ELF-1 (cell line): Measurements from ENCODE around the gene QSOX2.

Source experiments
- DNase-seq: peaks from one replicate; pipeline ENCODE4 v3.0.0-alpha.2; 2016; ENCODE audit warnings: low read depth, low spot score

Gene QSOX2

DNA sequence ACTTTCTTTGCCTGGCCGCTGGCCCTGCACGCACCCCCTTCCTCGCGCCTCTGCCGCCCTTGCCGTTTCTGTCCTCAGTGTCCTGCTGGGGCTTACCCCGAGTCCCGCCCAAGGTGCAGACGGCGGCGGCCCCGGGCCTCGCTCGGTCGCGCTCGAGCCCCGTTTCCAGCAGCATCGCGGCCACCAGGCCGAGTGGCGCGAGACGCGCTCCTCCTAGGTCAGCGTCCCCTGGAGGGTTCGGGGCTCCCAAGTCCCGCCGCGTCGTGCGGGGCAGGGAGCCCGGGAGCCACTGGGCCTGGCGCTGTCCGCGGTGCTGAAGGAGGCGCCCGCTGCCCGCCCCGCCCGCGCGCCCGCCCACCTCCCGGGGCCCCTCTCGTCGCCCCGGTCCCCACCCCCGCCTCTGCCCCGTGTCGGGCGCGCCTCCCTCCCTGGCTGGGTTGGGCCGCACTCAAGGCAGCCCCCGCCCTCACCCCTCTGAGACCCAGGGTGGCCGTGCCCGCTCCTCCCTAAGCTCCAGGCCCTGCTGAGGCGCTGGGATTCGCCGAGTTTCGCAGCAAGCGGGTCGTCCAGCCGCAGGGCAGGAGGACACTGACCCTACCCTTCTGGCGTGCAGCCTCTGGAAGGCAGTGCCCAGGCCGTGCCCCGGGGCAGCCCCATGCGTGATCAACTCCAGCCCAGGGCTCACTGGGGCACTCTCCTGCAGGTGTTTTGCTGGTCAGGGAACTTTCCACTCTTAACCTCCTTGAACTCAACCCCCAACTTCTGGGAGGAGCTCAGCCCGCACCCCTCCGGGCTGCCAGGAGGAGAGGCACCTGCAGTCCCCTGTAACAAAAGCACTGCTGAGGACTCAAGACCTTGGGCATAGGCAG is 40.5 kb downstream of the QSOX2 start, which contains the start of gene LHX3:
LHX3 (minus strand) TSS at position 291 of the 869 bp plus-strand sequence; CDS start at position 175, 116 bp downstream.
- no peak for DNase-seq

DNA sequence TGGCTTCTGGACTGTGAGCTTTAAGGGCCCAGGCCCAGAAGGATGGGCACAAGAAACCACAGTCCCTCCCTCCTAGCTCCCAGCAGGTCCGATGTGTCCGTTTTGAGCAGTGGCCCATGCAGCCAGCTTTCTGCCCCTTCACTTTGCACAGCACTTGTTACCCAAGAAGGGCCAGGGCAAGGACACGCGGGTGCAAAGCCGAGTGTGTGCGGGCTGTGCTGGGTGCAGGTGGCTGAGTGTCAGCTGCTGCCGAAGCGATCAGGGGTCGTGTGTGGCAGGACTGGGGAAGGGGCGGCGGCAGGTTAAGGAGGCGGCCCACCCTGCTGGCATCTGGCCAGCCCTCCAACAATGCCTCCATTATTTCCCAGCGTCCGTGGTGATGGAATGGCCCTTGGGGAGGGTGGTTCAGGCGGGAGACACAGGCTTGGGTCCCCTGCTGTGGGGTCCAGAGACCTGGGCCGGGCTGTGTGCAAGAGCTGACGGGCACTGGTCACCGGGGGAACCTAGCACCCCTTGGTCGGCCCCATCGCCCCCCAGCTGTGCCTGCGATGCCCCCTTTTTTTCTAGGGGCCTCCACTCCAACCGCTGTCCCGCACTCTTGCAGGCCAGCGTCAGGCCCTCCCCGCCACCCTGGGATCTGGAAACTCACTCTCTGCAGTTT is 41.3 kb downstream of the QSOX2 start:
- no peak for DNase-seq

DNA sequence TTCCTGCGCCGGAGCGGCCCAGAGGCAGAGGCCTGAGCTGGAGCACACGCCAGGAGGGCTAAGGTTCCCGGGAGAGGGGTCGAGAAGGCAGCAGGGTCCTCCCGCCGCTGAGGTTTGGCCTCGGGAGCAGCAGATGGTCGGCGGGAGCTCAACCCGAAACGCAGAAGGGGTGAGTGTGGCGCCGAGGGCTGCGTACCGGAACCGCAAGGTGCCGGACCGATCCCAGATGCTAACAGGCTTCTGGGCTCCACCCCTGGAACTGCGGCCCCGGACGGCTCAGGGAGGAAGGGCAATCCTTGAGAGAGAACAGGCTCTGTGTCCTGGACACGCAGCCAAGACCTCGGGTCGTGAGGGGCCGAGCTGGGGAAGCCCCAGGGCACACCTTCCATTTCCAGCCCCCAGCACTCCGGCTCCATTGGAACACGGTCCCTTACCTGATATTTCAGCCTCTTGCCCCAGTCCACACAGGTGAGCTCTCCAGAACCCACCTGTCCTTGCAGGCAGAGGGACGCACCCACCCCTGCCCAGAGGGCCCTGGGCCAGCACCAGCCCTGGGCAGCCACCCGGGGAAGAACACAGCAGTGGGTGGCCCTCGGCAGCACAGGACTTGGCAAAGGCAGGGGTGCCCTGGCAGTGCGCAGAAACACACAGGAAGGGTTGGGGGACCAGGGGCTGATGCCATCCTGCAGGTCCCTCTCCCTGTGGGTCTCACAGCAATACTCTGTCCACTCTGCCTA is 42.0 kb downstream of the QSOX2 start:
- DNase-seq: no peak

DNA sequence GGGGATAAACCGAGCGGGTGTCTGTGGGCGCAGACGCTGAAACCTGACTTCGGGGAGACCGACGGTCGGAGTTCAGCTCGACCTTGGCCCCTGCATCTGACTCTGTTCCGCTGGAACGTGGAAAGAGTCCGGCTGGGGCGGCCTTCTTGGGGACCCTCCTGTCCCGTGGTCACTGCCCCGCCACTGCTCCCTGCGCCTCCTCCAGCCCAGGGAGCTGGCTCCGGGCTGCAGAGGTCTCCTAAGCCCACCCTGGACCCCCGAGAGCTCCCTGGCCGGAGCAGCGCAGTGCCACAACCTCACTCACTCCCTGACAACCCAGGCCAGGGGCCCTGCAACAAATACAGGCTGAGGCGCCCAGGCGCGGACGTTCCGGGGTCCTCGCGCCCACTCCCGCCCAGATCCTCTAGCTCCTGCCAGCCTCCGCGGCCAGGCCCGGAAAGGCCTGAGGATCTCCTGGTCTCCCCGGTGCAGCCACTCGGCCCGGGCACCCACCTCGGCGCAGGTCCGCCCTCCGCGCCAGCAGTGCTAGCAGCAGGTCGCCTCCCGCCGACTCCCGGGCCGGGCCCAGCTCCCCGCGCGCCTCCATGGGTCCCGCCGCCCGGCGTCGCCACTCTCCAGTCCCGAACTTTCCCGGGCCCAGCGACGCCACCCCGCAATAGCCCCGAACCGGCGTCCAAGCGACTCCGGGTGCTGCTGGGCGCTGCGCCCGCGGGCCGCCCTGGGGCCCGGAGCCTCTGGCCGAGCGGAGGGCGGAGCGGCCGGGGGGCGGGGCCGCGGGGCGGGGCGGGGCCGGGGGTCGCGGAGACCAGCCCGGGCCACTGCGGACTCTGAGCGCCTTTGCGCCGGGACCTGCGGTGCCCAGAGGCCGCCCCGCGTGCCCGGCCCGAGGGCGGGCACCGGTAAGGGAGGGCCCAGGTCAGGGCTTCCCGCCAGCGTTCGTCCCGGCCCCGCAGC is 42.9 kb downstream of the QSOX2 start:
- no peak for DNase-seq

DNA sequence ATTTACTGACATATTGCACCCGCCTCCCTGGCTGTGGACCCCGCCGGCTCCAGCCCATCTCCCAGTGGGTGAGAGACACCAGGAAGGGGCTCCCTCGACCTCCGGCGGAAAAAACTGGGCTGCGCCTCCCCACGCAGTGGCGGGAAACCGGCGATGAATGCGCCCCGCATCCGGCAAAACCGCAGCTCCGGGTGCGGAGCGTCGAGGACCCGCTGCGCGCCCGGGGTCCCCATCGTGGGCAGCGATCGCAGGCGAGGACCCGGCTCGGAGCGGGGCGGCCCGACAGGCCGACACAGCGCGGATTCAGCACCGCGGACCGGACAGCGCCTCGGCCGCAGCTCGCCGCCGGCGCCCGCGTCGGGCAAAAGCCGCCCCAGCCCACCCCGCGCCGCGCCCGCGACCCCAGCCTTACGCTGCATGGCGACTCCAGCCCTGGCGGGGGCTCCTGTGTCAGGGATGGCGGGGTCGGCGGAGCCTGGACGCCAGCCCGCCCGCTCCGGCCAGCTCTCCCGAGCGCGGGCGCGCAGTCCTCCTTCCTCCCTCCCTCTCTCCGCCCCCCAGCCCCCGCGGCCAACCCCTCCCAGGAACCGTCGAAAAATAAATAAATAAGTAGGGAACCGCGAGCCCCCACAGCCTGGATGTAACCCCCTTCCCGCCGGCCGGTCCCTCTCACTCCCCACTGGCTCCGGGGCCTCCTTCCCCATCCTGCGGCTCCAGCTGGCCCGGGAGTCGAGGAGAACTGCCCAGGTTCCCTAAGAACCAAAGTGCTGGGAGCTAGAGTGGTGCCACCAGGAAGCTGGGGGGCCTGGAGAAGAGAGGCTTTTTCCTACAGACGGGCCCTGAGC is 43.8 kb downstream of the QSOX2 start:
- DNase-seq: no peak

DNA sequence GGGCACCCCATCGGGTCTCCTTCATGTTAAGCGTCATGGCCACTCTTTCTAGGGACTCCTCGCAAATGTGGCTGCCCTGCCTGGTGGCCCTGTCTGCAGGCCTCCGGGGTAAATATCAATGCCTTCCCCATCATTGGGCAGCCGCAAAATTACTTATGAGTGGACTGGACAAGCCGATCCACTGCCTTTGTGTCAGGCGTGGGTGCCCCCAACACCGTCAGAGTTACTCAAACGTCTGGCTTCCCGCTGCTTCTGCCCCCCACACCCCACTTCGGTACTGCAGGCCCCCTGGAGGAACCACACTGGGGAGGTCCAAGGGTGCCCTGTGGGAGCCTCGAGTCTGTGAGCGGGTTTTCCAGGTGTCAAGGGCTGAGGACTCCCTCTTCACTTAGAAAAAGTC is 44.4 kb downstream of the QSOX2 start:
- no peak for DNase-seq

DNA sequence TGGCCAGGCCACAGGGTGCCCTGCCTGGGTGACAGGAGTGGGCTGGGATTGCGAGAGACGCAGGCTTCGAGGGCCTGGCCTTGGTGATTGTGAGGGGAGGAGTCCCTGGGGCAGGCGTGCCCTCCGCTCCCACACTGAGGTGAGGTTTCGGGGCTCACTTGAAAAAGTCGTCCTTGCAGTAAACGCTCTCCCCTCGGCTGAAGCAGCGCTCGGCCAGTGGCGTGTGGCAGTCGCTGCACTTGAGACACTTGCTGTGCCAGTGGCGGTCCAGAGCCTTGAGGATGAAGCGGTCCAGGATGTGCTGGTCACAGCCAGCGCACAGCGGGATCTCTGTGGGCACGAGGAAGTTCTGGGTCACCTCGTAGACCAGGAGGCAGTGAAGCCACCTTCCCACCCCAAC is 45.2 kb downstream of the QSOX2 start:
- DNase-seq: no peak

DNA sequence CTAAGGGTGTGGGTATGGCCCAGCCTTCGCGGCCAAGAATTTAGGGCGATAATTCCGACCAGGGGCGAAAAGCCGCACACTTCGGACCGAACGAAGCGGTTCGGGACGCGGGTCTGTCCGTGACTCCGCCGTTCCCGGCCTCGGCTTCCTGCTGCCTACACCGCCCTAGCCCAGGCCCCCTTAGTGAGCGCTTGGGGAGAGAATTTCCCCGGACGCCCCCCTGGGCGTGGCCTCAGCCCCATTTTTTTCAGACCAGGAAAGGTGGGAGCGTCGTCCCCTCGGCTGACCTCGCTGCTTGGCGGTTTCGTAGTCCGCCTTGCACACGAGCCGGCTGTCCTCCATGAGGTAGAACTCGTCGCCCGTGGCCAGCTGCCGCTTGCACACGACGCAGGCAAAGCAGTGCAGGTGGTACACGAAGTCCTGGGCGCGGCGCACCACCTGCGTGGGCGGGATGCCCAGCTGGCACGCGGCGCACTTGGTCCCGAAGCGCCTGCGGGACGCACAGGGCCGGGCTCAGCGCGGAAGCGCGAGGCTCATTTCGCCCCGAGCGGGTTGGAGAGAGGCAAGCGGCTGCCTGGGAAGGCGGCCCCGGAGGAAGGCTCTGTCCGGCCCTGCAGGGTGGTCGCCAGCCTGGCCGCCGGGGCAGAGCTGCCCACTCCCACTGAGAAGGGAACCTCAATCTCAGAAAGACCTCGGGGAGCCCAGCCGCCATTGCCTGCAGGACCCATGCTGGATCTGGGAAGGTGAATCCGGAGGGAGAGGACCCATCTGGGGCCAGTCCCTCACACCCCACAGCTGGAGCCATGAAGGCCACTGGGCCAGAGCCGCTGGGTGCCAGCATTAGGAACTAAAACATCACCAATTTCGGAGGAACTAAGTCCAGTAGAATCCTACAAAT is 46.0 kb downstream of the QSOX2 start:
- DNase-seq: no peak

DNA sequence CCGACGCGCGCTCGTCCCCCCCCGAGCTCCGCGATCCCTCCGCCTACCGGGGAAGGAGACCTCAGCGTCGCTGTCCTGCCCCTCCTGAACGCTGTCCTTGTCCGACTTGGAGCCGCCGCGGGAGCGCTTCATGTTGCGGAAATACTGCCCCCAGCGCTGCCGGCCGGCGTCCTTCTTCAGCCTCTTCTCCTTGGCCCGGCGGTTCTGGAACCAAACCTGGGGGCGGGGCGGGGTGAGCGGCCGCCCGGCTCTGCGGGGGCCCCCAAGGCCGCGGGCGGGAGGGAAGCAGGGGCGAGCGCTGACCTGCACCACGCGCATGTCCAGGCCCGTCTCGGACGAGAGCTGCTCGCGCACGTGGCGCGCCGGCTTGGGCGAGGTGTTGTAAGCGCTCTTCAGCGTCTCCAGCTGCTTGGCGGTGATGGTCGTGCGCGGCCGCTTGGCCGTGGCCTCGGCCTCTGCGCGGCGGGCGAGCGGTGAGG is 47.0 kb downstream of the QSOX2 start:
- DNase-seq: peak; percentile 11

DNA sequence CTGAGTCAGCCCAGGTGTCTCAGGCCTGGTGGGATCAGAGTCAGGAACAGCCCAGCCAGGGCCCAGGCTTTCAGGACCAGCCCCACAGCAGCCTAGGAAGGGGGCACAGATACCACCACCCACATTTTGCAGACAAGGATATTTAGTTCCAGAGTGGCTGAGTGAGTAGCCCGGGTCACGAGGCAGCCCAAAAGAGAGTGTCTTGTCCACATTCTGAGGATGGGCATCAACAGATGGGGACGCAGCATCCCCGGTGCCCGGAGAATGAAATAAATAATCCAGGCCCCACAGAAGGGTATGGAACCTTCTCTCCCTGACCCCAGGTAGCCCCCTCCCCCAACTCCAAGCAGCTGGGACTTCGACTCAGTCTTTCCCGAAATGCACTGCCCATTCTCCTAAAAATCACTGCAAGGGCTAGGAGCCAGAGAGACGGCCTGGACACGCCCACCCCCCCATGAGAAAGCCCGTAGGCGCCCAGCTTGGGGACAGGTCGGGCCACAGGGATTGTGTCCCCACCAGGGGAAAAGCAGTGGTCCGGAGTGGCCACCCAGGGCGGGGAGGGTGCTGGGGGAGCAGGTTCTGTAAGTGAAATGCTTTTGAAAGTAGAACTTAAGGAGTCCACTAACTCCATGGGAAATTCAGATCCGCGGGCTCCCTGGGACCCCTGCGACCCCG is 47.5 kb downstream of the QSOX2 start:
- no peak for DNase-seq

DNA sequence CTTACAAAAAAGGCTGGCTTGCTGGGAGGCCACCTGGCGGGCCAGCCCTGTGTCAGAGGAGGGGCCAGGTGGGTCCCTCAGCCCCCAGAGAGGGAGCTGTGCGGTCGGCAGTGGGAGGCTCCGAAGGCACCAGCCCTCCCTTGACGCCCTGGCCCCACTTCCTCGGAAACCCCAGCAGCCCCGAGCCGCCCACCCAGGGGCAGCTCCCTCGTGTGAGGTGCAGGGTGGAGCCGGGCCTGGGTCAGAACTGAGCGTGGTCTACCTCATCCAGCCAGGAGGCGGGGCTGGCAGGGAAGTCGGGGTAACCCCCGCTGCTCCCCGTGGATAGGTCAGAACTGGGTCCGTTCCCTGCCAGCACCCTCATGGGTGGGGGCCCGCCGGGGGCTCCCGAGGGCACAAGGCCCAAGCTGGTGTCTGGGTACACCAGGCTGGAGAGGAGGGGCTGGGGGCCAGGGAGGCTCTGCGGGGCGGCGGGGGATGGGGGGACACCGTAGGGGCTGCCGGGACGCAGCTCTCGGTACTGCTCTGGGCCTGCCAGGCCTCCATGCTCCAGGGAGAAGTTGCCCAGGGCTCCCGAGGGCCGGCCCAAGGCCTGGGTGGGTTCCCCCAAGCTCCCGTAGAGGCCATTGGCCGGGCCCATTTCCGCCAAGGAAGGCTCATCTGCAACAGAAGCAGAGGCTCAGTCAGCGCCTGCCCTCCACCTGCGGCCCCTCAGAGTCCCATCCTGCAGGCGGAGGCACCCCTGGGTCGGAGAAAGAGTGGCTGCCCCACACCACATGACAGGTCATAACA is 48.3 kb downstream of the QSOX2 start:
- no peak for DNase-seq

DNA sequence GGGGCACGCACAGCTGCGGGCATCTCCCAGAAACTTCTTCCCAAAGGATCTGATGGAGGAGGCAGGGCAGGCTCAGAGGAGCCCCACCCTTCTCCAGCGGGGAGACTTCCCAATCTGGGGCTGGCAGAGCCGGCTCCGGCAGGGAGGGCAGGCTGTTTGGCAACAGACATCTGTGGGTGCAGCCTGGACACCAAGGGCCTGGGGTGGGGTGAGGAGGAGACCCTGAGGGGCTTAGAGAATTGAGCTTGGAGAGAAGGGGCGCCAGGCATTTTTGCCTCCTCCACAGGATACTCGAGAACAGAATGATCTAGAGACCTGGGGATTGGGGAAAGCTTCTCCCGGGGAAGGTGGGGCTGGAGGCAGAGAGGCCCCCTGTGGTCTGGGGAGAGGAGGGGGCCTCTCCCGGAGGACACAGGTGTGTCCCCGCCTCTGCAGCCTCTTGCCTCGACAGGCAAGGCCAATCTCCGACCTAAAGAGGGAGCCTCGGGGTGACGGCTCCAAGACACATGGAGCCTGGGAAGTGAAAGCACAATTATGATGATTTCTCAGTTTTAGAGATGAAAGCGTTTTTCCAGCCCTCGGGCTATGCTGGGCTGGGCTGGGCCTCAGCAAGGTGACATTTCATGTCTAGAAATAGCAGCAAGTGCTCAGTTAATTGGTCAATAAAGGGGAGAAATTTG is 49.1 kb downstream of the QSOX2 start:
- peak; percentile 59 for DNase-seq

DNA sequence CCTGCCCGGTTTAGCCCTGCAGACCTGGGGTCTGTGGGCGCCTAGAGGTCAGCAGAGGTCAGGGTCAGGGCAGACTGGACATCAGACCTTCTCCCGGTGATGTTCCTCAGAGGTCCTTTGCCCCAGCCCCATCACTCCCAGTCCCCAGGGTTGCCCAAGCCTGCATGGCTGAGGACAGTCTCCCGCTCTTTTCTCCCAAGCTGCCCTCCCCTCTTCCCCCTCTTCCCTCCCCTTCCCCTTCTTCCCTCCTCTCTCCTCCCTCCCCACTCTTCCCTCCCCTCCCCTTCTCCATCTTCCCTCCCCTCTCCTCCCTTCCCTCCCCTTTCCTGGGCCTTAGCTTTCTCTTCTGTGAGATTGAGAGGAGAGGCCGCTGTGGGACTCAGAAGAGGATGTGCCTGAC is 51.1 kb downstream of the QSOX2 start:
- no peak for DNase-seq

DNA sequence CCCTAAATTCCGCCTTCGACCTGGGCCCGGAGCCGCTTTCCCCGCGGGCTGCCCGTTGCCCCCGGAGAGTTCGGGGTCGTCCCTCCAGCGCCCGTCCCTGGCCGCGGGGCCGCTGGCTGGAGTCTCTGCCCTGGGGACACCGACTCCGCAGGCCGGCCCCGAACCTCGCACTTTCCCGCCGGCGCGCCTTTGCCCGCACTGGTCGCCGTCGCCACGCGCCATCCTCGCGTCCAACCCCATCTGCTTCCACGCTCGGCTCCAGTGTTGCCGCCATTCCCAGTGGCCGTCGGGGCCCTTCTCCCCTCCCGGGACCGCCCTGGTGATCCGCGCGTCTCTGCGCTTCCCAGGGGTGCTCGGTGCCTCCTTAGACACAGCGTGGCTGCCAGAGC is 51.7 kb downstream of the QSOX2 start:
- no peak for DNase-seq

DNA sequence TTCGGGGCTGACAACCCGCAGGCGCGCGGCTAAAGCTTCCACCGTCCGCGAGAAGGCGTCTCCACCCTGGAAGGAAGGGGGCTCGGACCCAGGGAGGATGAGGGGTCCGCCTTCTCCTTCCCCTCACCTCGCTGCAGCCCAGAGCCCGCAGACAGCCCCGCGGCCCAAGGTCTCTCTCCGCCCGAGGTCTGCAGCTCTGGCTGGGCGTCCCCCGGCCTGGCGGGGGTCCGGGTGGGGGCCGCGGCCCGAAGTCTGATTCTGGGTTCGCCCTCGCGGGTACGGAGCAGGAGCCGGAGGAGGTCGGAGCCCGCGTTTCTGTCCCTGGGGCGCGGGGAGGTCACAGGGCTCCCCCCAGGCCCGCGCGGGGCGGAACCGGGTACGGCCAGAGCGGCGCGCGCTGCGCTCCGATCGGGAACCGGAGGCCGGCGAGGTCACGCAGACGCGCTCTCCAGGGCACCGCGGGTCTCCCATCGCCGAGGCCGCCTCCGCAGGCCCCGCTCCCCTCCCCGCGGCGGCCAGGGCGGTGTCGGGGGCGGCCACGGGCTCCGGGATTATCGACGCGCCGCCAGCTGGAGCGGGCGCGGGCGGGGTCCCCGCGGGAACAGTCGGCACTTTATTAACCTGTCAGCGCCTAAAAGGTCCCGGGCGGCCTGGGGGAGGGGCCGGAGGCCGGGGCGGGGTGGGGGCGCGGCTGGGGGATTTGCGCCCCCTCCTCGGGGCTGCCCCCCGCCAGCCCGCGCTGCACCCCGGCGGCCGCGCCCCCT is 52.3 kb downstream of the QSOX2 start:
- DNase-seq: no peak
